Pericardium fibroblast (primary cell): ENCODE measurements around the gene VIPAS39. TPM values are rescaled to one million over a fixed set of nuclear protein-coding genes. Genes with fewer than 3 reads are reported as not detected.

ENCODE experiments used
- total RNA-seq: library from RNA; depleted of rRNA; stranded (reverse); fragments of >200 nt; gene quantifications from 2 replicates; pipeline ENCODE4 v1.2.3, GENCODE V29; 2015

Gene VIPAS39
- total RNA-seq: 16.3 and 25.3 TPM in 2 replicates

DNA sequence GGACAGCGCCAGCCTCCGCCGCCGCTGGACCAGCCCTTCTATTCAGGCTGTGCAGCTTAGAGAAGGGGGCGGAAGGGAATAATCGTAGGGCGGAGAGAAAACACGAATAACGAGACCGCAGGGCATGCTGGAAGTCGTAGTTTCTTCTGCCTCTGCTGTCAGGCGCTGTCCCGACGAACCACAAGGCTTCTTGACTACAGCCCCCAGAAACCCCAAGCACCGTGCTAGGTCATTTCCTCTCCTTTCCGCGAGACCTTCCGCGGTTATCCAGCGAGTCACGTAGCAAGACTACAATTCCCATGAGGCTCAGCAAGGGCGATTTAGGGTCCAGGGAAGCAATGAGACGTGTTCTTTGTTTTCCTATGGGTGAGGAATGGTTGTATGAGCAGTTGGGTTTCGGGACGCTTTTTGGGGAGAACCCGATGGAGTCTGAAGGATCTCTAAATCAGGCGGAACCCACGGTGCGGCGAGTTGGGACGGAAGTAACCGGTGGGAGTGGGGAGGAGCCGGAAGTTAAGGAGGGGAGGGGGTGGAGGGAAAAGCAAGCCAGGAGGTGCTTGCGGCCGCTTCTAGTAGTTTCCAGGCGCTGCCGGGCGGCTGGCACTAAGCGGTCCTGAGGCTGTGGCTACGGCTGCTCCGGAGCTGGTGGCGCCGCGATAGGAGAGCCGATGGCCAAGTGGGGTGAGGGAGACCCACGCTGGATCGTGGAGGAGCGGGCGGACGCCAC lies at the start of gene VIPAS39, which contains the start of gene AHSA1:
Gene VIPAS39 (minus strand): TSS at position 80 of the 727 bp plus-strand sequence. CDS start 3,499 bp downstream, outside the sequence.
Gene AHSA1 (plus strand): TSS at position 572 of the 727 bp plus-strand sequence. CDS start 97 bp downstream, at position 669.

DNA sequence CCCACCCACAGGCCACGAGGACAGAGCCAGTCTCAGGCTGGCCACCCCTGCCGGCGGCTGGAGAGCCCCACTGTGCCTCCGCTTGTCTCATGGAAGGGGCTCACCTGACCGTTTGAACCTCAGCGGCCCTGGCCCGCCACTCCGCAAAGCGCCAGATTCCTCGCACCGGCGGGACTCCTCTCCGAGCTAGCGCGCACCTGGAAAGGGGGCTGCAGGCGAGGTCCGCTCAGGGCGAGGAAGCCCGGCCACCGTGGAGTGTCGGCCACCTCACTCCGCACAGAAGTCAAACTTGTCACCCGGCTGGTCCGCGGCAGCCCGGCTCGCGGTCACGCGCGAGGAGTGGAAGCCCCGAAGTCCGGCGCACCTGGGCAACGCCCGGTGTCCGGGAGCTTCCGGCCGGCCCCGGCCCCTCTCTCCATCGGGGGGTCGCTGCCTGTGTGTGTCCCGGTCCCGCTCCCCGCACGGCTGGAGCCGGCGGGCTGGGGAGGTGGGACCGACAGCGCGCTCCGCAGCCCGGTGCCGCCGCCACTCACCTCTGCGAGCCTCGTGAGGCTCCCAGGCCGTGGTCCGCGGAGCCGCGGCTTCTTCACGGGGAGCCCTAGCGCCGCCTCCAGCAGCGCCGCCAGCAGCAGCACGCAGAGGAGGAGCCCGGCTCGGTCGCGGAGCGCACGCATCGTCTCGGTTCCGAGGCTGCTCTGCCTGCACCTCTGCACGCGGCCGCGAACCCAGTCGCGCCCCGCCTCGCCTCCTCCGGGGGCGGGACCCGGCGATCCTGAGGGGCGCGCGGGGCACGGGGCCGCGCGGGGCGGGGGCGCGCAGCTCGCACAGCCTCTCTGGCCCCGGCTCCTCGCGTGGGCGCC lies 40.9 kb upstream of the VIPAS39 start, which contains the start of gene ISM2:
Gene ISM2 (minus strand): TSS at position 697 of the 860 bp plus-strand sequence. CDS start 23 bp downstream, at position 674.

DNA sequence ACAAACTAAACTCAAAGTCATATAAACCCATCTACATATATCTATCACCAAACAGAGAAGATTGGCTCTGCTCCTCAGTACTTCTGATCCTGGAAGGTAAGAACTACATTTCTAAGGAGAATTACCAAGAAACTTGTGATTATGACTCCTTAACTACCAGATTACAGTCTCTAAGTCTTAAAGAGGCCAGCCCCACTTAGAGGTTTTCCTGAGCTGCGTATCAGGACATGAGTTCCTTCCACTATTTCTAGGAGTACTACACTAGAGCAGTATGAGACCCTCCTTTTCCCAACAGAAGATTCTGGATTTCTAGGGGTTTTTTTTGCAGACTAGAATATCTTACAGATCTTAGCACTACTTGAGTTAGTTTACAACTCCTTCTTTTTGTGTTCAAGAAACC lies 34.0 kb downstream of the VIPAS39 start, which contains the start of gene NOXRED1:
Gene NOXRED1 (minus strand): TSS at position 101 of the 400 bp plus-strand sequence. CDS start 634 bp downstream, outside the sequence.

DNA sequence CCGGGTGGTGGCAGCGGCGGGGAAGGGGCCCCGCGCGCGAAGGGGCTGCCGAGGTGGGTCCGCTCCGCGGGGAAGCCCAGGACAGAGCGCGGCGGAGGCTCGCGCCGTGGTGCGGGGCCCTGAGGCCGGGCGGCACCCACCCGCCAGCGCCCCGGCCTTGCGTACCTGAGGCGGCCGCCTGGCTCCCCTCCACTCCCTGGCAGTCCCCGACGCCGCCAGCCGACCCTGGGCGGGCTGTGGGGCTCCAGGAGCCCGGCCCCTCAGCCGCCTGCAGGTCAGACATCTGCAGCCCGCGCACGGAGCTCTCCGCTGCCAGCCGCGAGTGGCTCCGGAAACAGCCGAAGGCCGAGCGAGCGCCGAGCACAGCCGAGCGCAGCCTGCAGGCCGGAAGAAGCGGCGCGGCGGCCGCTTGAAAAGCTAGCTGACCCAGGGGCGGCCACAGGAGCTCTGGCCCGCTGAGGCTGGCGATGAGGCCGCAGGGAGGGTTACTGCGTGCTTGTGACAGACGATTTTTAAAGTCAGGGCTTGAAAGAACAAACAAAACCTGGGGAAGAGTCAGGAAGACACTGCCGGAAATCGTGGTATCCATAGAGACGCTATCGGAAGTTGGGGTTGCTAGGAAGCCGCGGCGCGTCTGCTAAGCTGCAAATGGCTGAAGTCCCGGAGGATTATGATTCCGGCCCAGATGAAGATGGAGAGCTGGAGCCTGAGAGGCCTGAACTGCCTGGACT lies 80.5 kb downstream of the VIPAS39 start, which contains the start of the genes SAMD15 and TMED8:
Gene SAMD15 (plus strand): TSS at position 609 of the 731 bp plus-strand sequence. CDS start 40 bp downstream, at position 649.
Gene TMED8 (minus strand): TSS at position 324 of the 731 bp plus-strand sequence. CDS start 41 bp downstream, at position 283.

Other genes with a start within 250 kb of the VIPAS39 start
- not detected in 2 replicates for gene NGB, start 186.4 kb downstream of the VIPAS39 start, total RNA-seq
- 14.7 and 15.5 TPM in 2 replicates for gene POMT2, start 136.7 kb downstream of the VIPAS39 start, total RNA-seq
- 31.2 and 39.1 TPM in 2 replicates for gene GSTZ1, start 136.6 kb downstream of the VIPAS39 start, total RNA-seq
- 5.3 and 6.3 TPM in 2 replicates for gene TMED8, start 80.5 kb downstream of the VIPAS39 start, total RNA-seq
- gene SAMD15, start 80.2 kb downstream of the VIPAS39 start, total RNA-seq: 0.34 and 1.3 TPM in 2 replicates
- gene NOXRED1, start 34.1 kb downstream of the VIPAS39 start, total RNA-seq: not detected in 2 replicates
- gene AHSA1, start 492 bp upstream of the VIPAS39 start, total RNA-seq: 70.8 and 92.1 TPM in 2 replicates
- 0.12 TPM in 1 of 2 replicates, not detected in the other for gene ISM2, start 41.2 kb upstream of the VIPAS39 start, total RNA-seq
- 13.1 and 15.3 TPM in 2 replicates for gene SPTLC2, start 159.0 kb upstream of the VIPAS39 start, total RNA-seq